Measurements from ENCODE around the gene TPST1.

TPST1 gene

DNA sequence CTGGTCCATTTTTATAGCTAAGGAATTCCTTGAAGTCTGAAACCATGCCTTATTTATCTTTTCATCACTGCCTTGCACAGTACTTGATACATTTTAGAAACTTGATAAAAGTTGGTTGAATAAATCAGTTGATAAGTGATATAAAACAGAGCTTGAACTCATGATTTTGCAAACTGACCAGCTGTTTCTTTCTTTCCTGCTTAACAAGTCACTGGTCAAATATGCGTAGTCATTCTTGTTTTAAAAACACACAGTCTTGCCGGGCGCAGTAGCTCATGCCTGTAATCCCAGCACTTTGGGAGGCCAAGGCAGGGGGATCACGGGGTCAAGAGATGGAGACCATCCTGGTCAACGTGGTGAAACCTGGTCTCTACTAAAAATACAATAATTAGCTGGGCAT lies 6.3 kb downstream of the TPST1 start:
- Histone ChIP-seq H3K27ac (ENCODE audit: low read length, poor library complexity, severe bottlenecking) (no peak overlapping the region), H3K4me3 (ENCODE audit: insufficient read depth in 1 of 2, low read depth in 1 of 2, low read length in 2 of 2) (peak overlapping the region in 1 of 2 experiments; percentile 24), H3K36me3 (ENCODE audit: control insufficient read depth in 1 of 2, insufficient read depth in 2 of 2, low read depth in 1 of 2, low read length in 2 of 2) (peaks cover 2 to 17% of the 10 kb centered on the region in 2 experiments), H3K9ac (ENCODE audit: low read length) (peak overlapping the region; percentile 64), H3K4me1 (ENCODE audit: control insufficient read depth, insufficient read depth, low read depth, low read length) (peaks cover 5% of the 10 kb centered on the region), H2BK15ac (ENCODE audit: low read depth, poor library complexity, severe bottlenecking) (no peak overlapping the region), H2BK12ac (ENCODE audit: low read length in 2 of 2) (no peak overlapping the region), H3K79me1 (replicated peaks; ENCODE audit: low read length, poor library complexity, severe bottlenecking) (peaks cover 21% of the 10 kb centered on the region), H2BK120ac (ENCODE audit: low read depth, low read length) (no peak overlapping the region), H4K91ac (ENCODE audit: low read length) (no peak overlapping the region), H2BK5ac (ENCODE audit: low read depth, low read length, poor library complexity, severe bottlenecking) (no peak overlapping the region), H2AK5ac (ENCODE audit: low read length, severe bottlenecking) (no peak overlapping the region), H3K18ac (ENCODE audit: low read depth in 1 of 2, low read length in 2 of 2) (no peak overlapping the region), H3K4ac (ENCODE audit: low read depth in 1 of 2, low read length in 2 of 2) (no peak overlapping the region), H2AFZ (ENCODE audit: low read depth, low read length) (no peak overlapping the region), H3K23ac (ENCODE audit: low read length in 2 of 2) (no peak overlapping the region), H3K27me3 (ENCODE audit: control insufficient read depth in 1 of 2, insufficient read depth in 1 of 2, low read length in 2 of 2) (no peaks in the 10 kb centered on the region), H3K9me3 (ENCODE audit: control insufficient read depth, low read length) (no peaks in the 10 kb centered on the region), H3K14ac (ENCODE audit: low read length in 2 of 2) (no peak overlapping the region), H4K8ac (ENCODE audit: low read length) (no peak overlapping the region), H3K4me2 (ENCODE audit: low read length, poor library complexity, severe bottlenecking) (no peak overlapping the region)
- DNase-seq, result peak; percentile 73
- 59% methylated on average over 4 of the region's 5 CpGs for WGBS

DNA sequence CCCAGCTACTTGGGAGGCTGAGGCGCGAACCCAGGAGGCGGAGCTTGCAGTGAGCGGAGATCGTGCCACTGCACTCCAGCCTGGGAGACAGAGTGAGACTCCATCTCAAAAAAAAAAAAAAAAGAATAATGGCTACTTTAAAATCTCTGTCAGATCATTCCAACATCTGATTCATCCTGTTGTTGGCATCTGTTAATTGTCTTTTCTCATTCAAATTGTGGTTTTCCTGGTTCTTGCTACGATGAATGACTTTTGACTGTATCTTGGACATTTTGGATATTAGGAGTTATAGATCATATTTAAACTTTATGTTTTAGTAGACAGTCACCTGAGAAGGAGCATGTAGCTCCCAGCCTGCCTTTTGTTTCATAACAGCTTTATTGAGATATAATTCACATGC lies 8.5 kb downstream of the TPST1 start:
- Histone ChIP-seq H2BK12ac (ENCODE audit: low read length in 2 of 2) (no peak overlapping the region), H3K14ac (ENCODE audit: low read length in 2 of 2) (no peak overlapping the region), H3K4me2 (ENCODE audit: low read length, poor library complexity, severe bottlenecking) (no peak overlapping the region), H4K91ac (ENCODE audit: low read length) (no peak overlapping the region), H3K27ac (ENCODE audit: low read length, poor library complexity, severe bottlenecking) (no peak overlapping the region), H3K4me1 (ENCODE audit: control insufficient read depth, insufficient read depth, low read depth, low read length) (peaks cover 3% of the 10 kb centered on the region), H3K9me3 (ENCODE audit: control insufficient read depth, low read length) (no peaks in the 10 kb centered on the region), H2BK15ac (ENCODE audit: low read depth, poor library complexity, severe bottlenecking) (no peak overlapping the region), H3K9ac (ENCODE audit: low read length) (peak overlapping the region; percentile 43), H2BK120ac (ENCODE audit: low read depth, low read length) (no peak overlapping the region), H3K36me3 (ENCODE audit: control insufficient read depth in 1 of 2, insufficient read depth in 2 of 2, low read depth in 1 of 2, low read length in 2 of 2) (peaks cover 2 to 22% of the 10 kb centered on the region in 2 experiments), H3K27me3 (ENCODE audit: control insufficient read depth in 1 of 2, insufficient read depth in 1 of 2, low read length in 2 of 2) (no peaks in the 10 kb centered on the region), H2BK5ac (ENCODE audit: low read depth, low read length, poor library complexity, severe bottlenecking) (no peak overlapping the region), H4K8ac (ENCODE audit: low read length) (no peak overlapping the region), H2AFZ (ENCODE audit: low read depth, low read length) (no peak overlapping the region), H3K4ac (ENCODE audit: low read depth in 1 of 2, low read length in 2 of 2) (no peak overlapping the region), H3K79me1 (replicated peaks; ENCODE audit: low read length, poor library complexity, severe bottlenecking) (peaks cover 12% of the 10 kb centered on the region), H3K4me3 (ENCODE audit: insufficient read depth in 1 of 2, low read depth in 1 of 2, low read length in 2 of 2) (peak overlapping the region in 1 of 2 experiments; percentile 40), H3K18ac (ENCODE audit: low read depth in 1 of 2, low read length in 2 of 2) (no peak overlapping the region), H2AK5ac (ENCODE audit: low read length, severe bottlenecking) (no peak overlapping the region), H3K23ac (ENCODE audit: low read length in 2 of 2) (no peak overlapping the region)
- DNase-seq, result peak; percentile 28
- WGBS, result 96% methylated on average over 5 of the region's 6 CpGs

DNA sequence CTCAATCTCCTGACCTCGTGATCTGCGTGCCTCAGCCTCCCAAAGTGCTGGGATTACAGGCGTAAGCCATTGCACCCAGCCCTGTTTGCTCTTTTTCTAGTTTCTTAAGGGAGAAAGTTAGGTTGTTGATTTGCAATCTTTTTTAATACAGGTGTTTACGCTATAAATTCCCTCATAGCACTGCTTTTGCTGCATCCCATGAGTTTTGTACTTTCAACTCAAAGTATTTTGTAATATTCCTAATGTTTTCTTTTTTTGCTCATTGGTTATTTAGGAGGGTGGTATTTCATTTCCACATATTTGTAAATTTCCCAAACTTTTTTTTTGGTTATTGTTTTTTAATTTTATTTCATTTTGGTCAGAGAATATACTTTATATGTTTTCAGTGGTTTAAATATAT lies 11.6 kb downstream of the TPST1 start:
- no peak overlapping the region for H3K14ac ChIP-seq (ENCODE audit: low read length in 2 of 2)
- H3K4me2 ChIP-seq (ENCODE audit: low read length, poor library complexity, severe bottlenecking), result no peak overlapping the region
- H3K27me3 ChIP-seq (ENCODE audit: control insufficient read depth in 1 of 2, insufficient read depth in 1 of 2, low read length in 2 of 2), result no peaks in the 10 kb centered on the region
- 96% methylated on average over 3 of the region's 4 CpGs for WGBS
- H4K91ac ChIP-seq (ENCODE audit: low read length), result no peak overlapping the region
- H2AFZ ChIP-seq (ENCODE audit: low read depth, low read length), result no peak overlapping the region
- no peak overlapping the region for H2BK12ac ChIP-seq (ENCODE audit: low read length in 2 of 2)
- no peaks in the 10 kb centered on the region for H3K9me3 ChIP-seq (ENCODE audit: control insufficient read depth, low read length)
- H3K36me3 ChIP-seq (ENCODE audit: control insufficient read depth in 1 of 2, insufficient read depth in 2 of 2, low read depth in 1 of 2, low read length in 2 of 2), result peaks cover 0 to 5% of the 10 kb centered on the region in 2 experiments
- no peak overlapping the region for H2BK5ac ChIP-seq (ENCODE audit: low read depth, low read length, poor library complexity, severe bottlenecking)
- no peaks in the 10 kb centered on the region for H3K4me1 ChIP-seq (ENCODE audit: control insufficient read depth, insufficient read depth, low read depth, low read length)
- no peak overlapping the region for H3K4ac ChIP-seq (ENCODE audit: low read depth in 1 of 2, low read length in 2 of 2)
- H2BK120ac ChIP-seq (ENCODE audit: low read depth, low read length), result no peak overlapping the region
- H4K8ac ChIP-seq (ENCODE audit: low read length), result no peak overlapping the region
- H3K23ac ChIP-seq (ENCODE audit: low read length in 2 of 2), result no peak overlapping the region
- no peak overlapping the region for H3K9ac ChIP-seq (ENCODE audit: low read length)
- DNase-seq, result no peak
- H3K79me1 ChIP-seq (replicated peaks; ENCODE audit: low read length, poor library complexity, severe bottlenecking), result peaks cover 3% of the 10 kb centered on the region
- H3K18ac ChIP-seq (ENCODE audit: low read depth in 1 of 2, low read length in 2 of 2), result no peak overlapping the region
- H2AK5ac ChIP-seq (ENCODE audit: low read length, severe bottlenecking), result no peak overlapping the region
- H3K27ac ChIP-seq (ENCODE audit: low read length, poor library complexity, severe bottlenecking), result no peak overlapping the region
- H2BK15ac ChIP-seq (ENCODE audit: low read depth, poor library complexity, severe bottlenecking), result no peak overlapping the region
- H3K4me3 ChIP-seq (ENCODE audit: insufficient read depth in 1 of 2, low read depth in 1 of 2, low read length in 2 of 2), result no peak overlapping the region

DNA sequence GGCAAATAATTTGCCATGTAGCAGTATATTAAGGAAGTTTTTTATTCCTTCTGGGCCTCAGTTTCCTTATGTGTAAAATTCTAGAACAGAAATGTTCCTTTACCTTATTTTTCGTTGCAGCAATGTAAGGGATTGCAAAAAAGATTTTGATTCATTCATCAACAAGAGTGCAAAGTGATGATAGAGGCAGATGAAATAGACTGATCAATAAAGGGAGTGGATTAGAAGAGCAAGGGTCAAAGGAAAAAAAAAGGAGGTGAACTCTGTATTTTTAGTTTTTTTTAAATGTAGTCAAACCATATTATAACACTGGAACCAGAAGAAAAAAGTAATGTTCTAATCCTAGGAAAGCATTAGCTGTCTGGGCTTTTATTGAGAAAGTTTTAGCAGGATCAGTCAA lies 14.7 kb downstream of the TPST1 start:
- no peak overlapping the region for H3K27ac ChIP-seq (ENCODE audit: low read length, poor library complexity, severe bottlenecking)
- no peaks in the 10 kb centered on the region for H3K27me3 ChIP-seq (ENCODE audit: control insufficient read depth in 1 of 2, insufficient read depth in 1 of 2, low read length in 2 of 2)
- no peak overlapping the region for H2AK5ac ChIP-seq (ENCODE audit: low read length, severe bottlenecking)
- no peak overlapping the region for H2BK12ac ChIP-seq (ENCODE audit: low read length in 2 of 2)
- no peak overlapping the region for H3K18ac ChIP-seq (ENCODE audit: low read depth in 1 of 2, low read length in 2 of 2)
- no peak for DNase-seq
- H3K14ac ChIP-seq (ENCODE audit: low read length in 2 of 2), result no peak overlapping the region
- no peak overlapping the region for H4K91ac ChIP-seq (ENCODE audit: low read length)
- H3K23ac ChIP-seq (ENCODE audit: low read length in 2 of 2), result no peak overlapping the region
- H2BK120ac ChIP-seq (ENCODE audit: low read depth, low read length), result no peak overlapping the region
- H3K4ac ChIP-seq (ENCODE audit: low read depth in 1 of 2, low read length in 2 of 2), result no peak overlapping the region
- H3K4me2 ChIP-seq (ENCODE audit: low read length, poor library complexity, severe bottlenecking), result no peak overlapping the region
- no peak overlapping the region for H2AFZ ChIP-seq (ENCODE audit: low read depth, low read length)
- no peak overlapping the region for H2BK5ac ChIP-seq (ENCODE audit: low read depth, low read length, poor library complexity, severe bottlenecking)
- H3K9me3 ChIP-seq (ENCODE audit: control insufficient read depth, low read length), result no peaks in the 10 kb centered on the region
- H4K8ac ChIP-seq (ENCODE audit: low read length), result no peak overlapping the region
- peaks cover 6% of the 10 kb centered on the region for H3K4me1 ChIP-seq (ENCODE audit: control insufficient read depth, insufficient read depth, low read depth, low read length)
- no peak overlapping the region for H3K4me3 ChIP-seq (ENCODE audit: insufficient read depth in 1 of 2, low read depth in 1 of 2, low read length in 2 of 2)
- peaks cover 3% of the 10 kb centered on the region for H3K79me1 ChIP-seq (replicated peaks; ENCODE audit: low read length, poor library complexity, severe bottlenecking)
- peaks cover 0 to 5% of the 10 kb centered on the region in 2 experiments for H3K36me3 ChIP-seq (ENCODE audit: control insufficient read depth in 1 of 2, insufficient read depth in 2 of 2, low read depth in 1 of 2, low read length in 2 of 2)
- H3K9ac ChIP-seq (ENCODE audit: low read length), result no peak overlapping the region
- WGBS, result 93% methylated on average over 1 of the region's 1 CpG
- H2BK15ac ChIP-seq (ENCODE audit: low read depth, poor library complexity, severe bottlenecking), result no peak overlapping the region
